Effector memory CD4-positive, alpha-beta T cell (primary cell): ENCODE results near the gene TMIGD1.
A peak's percentile ranks its signal among the peaks of the same experiment; 100 is the strongest.

ENCODE experiments used
- DNase-seq, 3 donors: peaks; one replicate each; pipeline ENCODE4 v3.0.0-alpha.2; 2020
- H3K27ac ChIP-seq: 2 replicates; pipeline ENCODE4 v1.7.0; 2013; ENCODE audit warnings: mild to moderate bottlenecking, low read length, moderate library complexity; ENCODE audit not compliant: insufficient read depth, poor library complexity, severe bottlenecking
- H3K27me3 ChIP-seq: replicated peaks from 2 replicates; pipeline ENCODE4 v1.7.0; 2013; ENCODE audit warnings: mild to moderate bottlenecking, low read length; ENCODE audit not compliant: insufficient read depth, control insufficient read depth, poor library complexity, severe bottlenecking
- H3K36me3 ChIP-seq: 2 replicates; pipeline ENCODE4 v1.7.0; 2013; ENCODE audit warnings: mild to moderate bottlenecking, low read length, moderate library complexity; ENCODE audit not compliant: control insufficient read depth, insufficient read depth
- H3K4me1 ChIP-seq: 2 replicates; pipeline ENCODE4 v1.7.0; 2013; ENCODE audit warnings: low read length, mild to moderate bottlenecking; ENCODE audit not compliant: control insufficient read depth, insufficient read depth, poor library complexity, severe bottlenecking
- H3K4me3 ChIP-seq: 2 replicates; pipeline ENCODE4 v1.7.0; 2013; ENCODE audit warnings: low read length, low read depth, mild to moderate bottlenecking; ENCODE audit not compliant: insufficient read depth, poor library complexity, severe bottlenecking
- H3K9me3 ChIP-seq: 2 replicates; pipeline ENCODE4 v1.7.0; 2013; ENCODE audit warnings: mild to moderate bottlenecking, low read length, moderate library complexity; ENCODE audit not compliant: control insufficient read depth

Gene TMIGD1

DNA sequence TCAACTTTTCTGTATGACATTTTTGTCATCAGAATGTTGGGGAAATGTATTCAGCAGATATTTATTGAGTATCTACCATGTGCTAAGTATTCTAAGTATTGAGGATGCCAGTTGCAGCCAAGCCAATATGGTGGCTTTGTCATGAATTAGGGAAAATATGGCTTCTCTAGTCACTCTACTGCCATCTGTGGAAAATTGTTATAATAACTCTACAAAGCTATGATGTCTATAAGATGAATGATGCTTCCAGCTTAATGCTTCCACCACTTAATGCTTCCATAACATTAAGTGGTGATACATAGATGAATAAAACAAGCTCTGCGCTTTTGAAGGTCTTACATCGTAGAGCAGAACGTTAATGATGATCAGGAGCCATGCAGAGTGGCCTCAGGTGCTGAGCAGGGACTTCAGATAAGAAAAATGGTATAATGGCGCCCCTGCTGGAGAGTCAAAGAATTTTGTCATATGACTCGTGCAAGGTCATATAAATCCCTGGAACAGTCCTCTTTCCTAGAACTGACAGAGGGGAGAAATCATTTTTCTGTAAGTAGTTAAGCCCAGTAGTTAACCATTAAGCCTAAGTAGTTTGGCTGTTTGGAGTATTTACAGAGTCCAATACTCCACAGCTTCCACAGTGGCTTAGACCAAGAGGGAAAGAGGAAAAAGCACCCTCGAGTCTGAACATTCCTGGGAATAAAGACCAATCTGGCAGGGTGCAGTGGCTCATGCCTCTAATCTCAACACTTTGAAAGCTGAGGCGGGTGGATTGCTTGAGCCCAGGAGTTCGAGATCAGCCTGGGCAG lies 2.7 kb upstream of the TMIGD1 start:
- H3K36me3 ChIP-seq, result no peaks in the 10 kb centered on the region
- H3K9me3 ChIP-seq, result no peaks in the 10 kb centered on the region
- H3K27ac ChIP-seq, result no peak overlapping the region
- no peaks in the 10 kb centered on the region for H3K27me3 ChIP-seq
- H3K4me3 ChIP-seq, result no peak overlapping the region
- peak; percentile 23 to 41 (median 27) for DNase-seq
- H3K4me1 ChIP-seq, result peaks cover 9% of the 10 kb centered on the region

- H3K36me3 ChIP-seq, result no peaks in the 10 kb centered on the region
- no peak overlapping the region for H3K4me3 ChIP-seq
- H3K27ac ChIP-seq, result no peak overlapping the region
- no peaks in the 10 kb centered on the region for H3K27me3 ChIP-seq
- DNase-seq, result no peak
- no peaks in the 10 kb centered on the region for H3K9me3 ChIP-seq
- peaks cover 23% of the 10 kb centered on the region for H3K4me1 ChIP-seq
Observed at GRCh38 chr17:30334421-30334820, 564 bp upstream of the TMIGD1 start.

GRCh38 chr17:30332057-30332542 lies 1.8 kb downstream of the TMIGD1 start:
- no peaks in the 10 kb centered on the region for H3K36me3 ChIP-seq
- peak; percentile 14 to 32 (median 22) for DNase-seq
- no peaks in the 10 kb centered on the region for H3K27me3 ChIP-seq
- peaks cover 23% of the 10 kb centered on the region for H3K4me1 ChIP-seq
- H3K9me3 ChIP-seq, result no peaks in the 10 kb centered on the region
- H3K27ac ChIP-seq, result peak overlapping the region; percentile 61
- no peak overlapping the region for H3K4me3 ChIP-seq

- H3K27ac ChIP-seq, result no peak overlapping the region
- H3K27me3 ChIP-seq, result no peaks in the 10 kb centered on the region
- H3K36me3 ChIP-seq, result no peaks in the 10 kb centered on the region
- no peaks in the 10 kb centered on the region for H3K9me3 ChIP-seq
- DNase-seq, result no peak
- no peak overlapping the region for H3K4me3 ChIP-seq
- peaks cover 47% of the 10 kb centered on the region for H3K4me1 ChIP-seq
Observed at GRCh38 chr17:30326809-30327208, 7.0 kb downstream of the TMIGD1 start.

DNA sequence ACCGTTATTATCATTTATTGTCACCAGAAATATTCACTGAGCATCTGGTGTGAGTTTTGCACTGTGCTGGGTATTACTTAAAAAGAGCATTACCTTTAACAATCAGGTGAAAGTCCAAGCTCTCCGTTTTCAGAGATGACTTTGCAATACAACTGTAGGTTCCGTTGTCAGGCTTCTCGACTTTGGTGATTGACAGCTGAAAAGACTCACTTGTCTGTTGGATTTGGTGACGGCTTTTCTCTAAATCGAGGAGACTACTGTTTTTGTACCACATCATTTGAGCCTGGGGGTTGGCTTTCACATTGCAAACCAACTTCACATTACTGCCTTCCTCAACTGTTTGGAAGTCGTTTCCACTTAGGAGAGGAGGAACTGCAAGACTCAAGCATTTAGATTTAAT lies 9.1 kb downstream of the TMIGD1 start:
- H3K27ac ChIP-seq, result peak overlapping the region; percentile 54
- no peaks in the 10 kb centered on the region for H3K36me3 ChIP-seq
- no peak overlapping the region for H3K4me3 ChIP-seq
- no peaks in the 10 kb centered on the region for H3K9me3 ChIP-seq
- DNase-seq, result no peak
- peaks cover 28% of the 10 kb centered on the region for H3K4me1 ChIP-seq
- H3K27me3 ChIP-seq, result no peaks in the 10 kb centered on the region

- DNase-seq, result peak in 1 of 3 donors; percentile 25
- H3K9me3 ChIP-seq, result no peaks in the 10 kb centered on the region
Observed at GRCh38 chr17:30323895-30324319, 9.9 kb downstream of the TMIGD1 start.

DNA sequence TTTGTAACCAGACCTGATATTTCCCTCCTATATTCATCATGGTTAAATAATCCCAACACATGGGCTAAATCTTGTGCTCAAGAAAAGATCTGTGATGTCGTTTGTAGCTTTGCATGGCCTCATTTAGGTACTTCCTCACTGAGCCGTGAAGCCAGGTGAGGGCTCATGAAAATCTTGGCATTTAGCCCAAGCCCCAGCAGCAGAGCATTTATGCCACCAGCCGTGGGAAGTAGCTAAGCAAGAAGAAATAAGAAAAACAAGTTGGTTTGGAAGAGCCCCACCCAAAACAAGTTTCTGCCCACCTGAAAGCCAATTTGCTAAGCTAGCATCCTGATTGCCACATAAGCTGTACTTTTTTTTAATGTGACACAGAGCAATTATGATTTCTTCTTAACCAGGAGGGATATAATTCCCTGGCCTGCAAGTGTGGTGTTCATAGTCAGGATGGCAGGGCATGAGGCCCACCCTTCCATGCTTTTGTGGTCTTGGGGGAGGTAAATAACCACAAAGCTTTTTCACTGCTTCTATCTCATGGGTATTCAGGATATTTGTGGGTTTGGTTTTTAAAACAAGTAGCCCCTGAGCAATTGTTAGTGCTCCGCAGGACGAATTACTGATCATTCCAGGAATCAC lies 10.5 kb downstream of the TMIGD1 start:
- peaks cover 26% of the 10 kb centered on the region for H3K4me1 ChIP-seq
- no peak overlapping the region for H3K4me3 ChIP-seq
- H3K9me3 ChIP-seq, result no peaks in the 10 kb centered on the region
- DNase-seq, result peak; percentile 20 to 51 (median 51)
- no peaks in the 10 kb centered on the region for H3K36me3 ChIP-seq
- H3K27ac ChIP-seq, result peak overlapping the region; percentile 54
- no peaks in the 10 kb centered on the region for H3K27me3 ChIP-seq

More at GRCh38 chr17:30323895-30324319, 9.9 kb downstream of the TMIGD1 start:
- Histone ChIP-seq H3K27me3 (no peaks in the 10 kb centered on the region), H3K4me1 (peaks cover 26% of the 10 kb centered on the region), H3K4me3 (no peak overlapping the region), H3K36me3 (no peaks in the 10 kb centered on the region), H3K27ac (peak overlapping the region; percentile 54)

GRCh38 chr17:30321314-30321713 lies 12.5 kb downstream of the TMIGD1 start:
- H3K9me3 ChIP-seq, result no peaks in the 10 kb centered on the region
- no peaks in the 10 kb centered on the region for H3K27me3 ChIP-seq
- DNase-seq, result no peak
- no peak overlapping the region for H3K4me3 ChIP-seq
- peaks cover 26% of the 10 kb centered on the region for H3K4me1 ChIP-seq
- no peaks in the 10 kb centered on the region for H3K36me3 ChIP-seq
- H3K27ac ChIP-seq, result no peak overlapping the region

DNA sequence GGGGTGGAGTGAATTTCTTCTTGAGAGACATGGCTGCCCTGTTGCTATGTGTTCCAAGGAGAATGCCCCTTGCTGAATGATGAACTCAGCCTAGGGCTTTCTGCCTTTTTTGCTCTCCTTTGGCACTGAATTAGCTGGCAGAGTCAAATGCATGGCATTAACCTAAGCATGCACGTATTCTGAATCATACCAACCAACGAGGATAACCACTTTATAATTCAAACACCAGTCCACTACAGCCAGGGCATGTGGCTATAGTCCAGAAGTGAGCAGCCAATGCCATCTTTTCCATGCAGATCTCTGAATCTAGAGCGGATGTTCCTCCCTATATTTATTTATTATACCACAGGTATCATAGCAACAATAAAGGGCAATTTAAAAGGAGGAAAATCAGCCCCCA lies 15.7 kb downstream of the TMIGD1 start:
- no peak overlapping the region for H3K27ac ChIP-seq
- H3K4me3 ChIP-seq, result no peak overlapping the region
- no peaks in the 10 kb centered on the region for H3K9me3 ChIP-seq
- H3K27me3 ChIP-seq, result no peaks in the 10 kb centered on the region
- no peaks in the 10 kb centered on the region for H3K36me3 ChIP-seq
- peaks cover 6% of the 10 kb centered on the region for H3K4me1 ChIP-seq
- no peak for DNase-seq

DNA sequence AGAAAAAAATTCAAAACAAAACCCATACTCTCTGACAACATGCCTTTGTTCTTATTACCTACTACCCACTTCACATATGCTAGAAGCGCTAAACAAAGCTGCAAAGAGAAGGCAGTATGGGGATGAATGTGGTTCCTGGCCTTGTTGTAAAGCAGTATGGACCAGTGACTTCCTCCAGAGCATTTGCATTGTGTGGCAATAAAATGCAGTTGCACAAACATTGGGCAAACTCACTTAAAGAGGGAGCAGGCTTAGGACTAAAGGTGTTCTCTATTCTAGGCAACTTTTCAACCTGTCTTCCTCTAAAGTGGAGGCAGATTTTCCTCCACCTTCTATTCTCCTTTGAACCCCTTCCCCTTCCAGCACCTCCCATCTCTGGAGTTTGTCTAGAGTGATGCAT lies 17.1 kb downstream of the TMIGD1 start:
- DNase-seq, result no peak
- Histone ChIP-seq H3K36me3 (no peaks in the 10 kb centered on the region), H3K4me1 (no peaks in the 10 kb centered on the region), H3K27ac (no peak overlapping the region), H3K9me3 (no peaks in the 10 kb centered on the region), H3K27me3 (no peaks in the 10 kb centered on the region), H3K4me3 (no peak overlapping the region)
